Esophagus squamous epithelium (tissue), 4 donors: Measurements from ENCODE around the gene SLC8A2.

ENCODE experiments used
- CTCF ChIP-seq, 6 experiments: fragments of 450-650 bp in 4 of 6; fragments of 200-600 bp in 2 of 6; sonication (generic) in 2 of 6; IDR thresholded peaks; one replicate each; pipeline ENCODE4 v1.5.1; 2016 to 2019; ENCODE audit warnings: antibody characterized with exemption in 6 of 6, mild to moderate bottlenecking in 4 of 6, moderate library complexity in 4 of 6
- POLR2A ChIP-seq, 4 donors: fragments of 450-650 bp; IDR thresholded peaks; one replicate each; pipeline ENCODE4 v1.6.1; 2017; ENCODE audit warnings: antibody characterized with exemption in 4 of 4, mild to moderate bottlenecking in 4 of 4, moderate library complexity in 3 of 4

GRCh38 chr19:47438793-47439220 is 32.9 kb downstream of the SLC8A2 start:
- TF ChIP-seq CTCF (IDR thresholded peaks at IDR 0.05) = no peak
- no peak for TF ChIP-seq POLR2A (IDR thresholded peaks at IDR 0.05)
